AG04450 (cell line): ENCODE results near the gene REEP3. TPM values are rescaled to one million over a fixed set of nuclear protein-coding genes. Genes with fewer than 3 reads are reported as not detected.

ENCODE experiments used
- CTCF ChIA-PET: fragments of 300-600, 350-600 bp; formaldehyde crosslinking; extraction: SDS; loops from one replicate; lab custom pipeline; 2022; ENCODE audit warnings: antibody characterized with exemption, inconsistent platforms; lab: Charles Lee
- POLR2A ChIA-PET: fragments of 350-600 bp; formaldehyde crosslinking; extraction: SDS; loops from one replicate; lab custom pipeline; 2021; ENCODE audit warnings: antibody characterized with exemption, inconsistent platforms; lab: Yijun Ruan, JAX
- DNase-seq: peaks from one replicate; pipeline ENCODE4 v3.0.0-alpha.2; 2011; ENCODE audit warnings: low read depth, low spot score
- H3K27ac ChIP-seq: one replicate; pipeline ENCODE4 v1.5.1; 2012; ENCODE audit warnings: low read depth, low read length, control low read depth
- H3K27me3 ChIP-seq: one replicate; pipeline ENCODE4 v1.6.0; 2012; ENCODE audit warnings: low read length; ENCODE audit not compliant: control insufficient read depth, insufficient read depth
- H3K4me3 ChIP-seq: 2 replicates; pipeline ENCODE4 v1.5.1; 2011; ENCODE audit warnings: mild to moderate bottlenecking, low read depth, low read length, control low read depth
- H3K9me3 ChIP-seq: 2 replicates; pipeline ENCODE4 v1.5.1; 2012; ENCODE audit warnings: low read length; ENCODE audit not compliant: control insufficient read depth, insufficient read depth
- CTCF ChIP-seq: IDR thresholded peaks from 2 replicates; pipeline ENCODE4 v1.5.1; 2011; ENCODE audit warnings: low read depth, low read length, control low read depth, inconsistent platforms
- polyA plus RNA-seq: library from polyadenylated mRNA; depleted of rRNA; stranded (reverse); fragments of >200 nt; gene quantifications from 2 replicates; pipeline ENCODE4 v1.2.3, GENCODE V29; 2011

Gene REEP3
- polyA plus RNA-seq, 1 experiment, result 36.5 TPM

GRCh38 chr10:63515002-63515763 is 6.0 kb upstream of the REEP3 start:
- Histone ChIP-seq H3K4me3 (no peak overlapping the region; the same call in 1 of the 2 replicates), H3K27me3 (no peaks in the 10 kb centered on the region), H3K27ac (peak overlapping the region; percentile 77), H3K9me3 (peaks cover 4% of the 10 kb centered on the region; the same call in 1 of the 2 replicates)
- ChIA-PET CTCF (interaction anchor here (0.6 to 1.8 kb wide), 4 partner anchors 9 to 348 kb away, joined by 3 to 5 read pairs (median 4); no protein-coding TSS in a partner anchor), POLR2A (no interaction called here)
- no peak for DNase-seq
- no peak for TF ChIP-seq CTCF

- no peak for DNase-seq
- Histone ChIP-seq H3K27me3 (no peaks in the 10 kb centered on the region), H3K27ac (no peak overlapping the region), H3K4me3 (no peak overlapping the region), H3K9me3 (peaks cover 10% of the 10 kb centered on the region)
- ChIA-PET POLR2A (no interaction called here), CTCF (interaction anchor here (1.8 kb wide), 1 partner anchor 10 kb away, joined by 5 read pairs; no protein-coding TSS in a partner anchor)
- TF ChIP-seq CTCF, result no peak
Measured at GRCh38 chr10:63516207-63516606, 5.0 kb upstream of the REEP3 start.

GRCh38 chr10:63518690-63519288 is 2.4 kb upstream of the REEP3 start:
- no peaks in the 10 kb centered on the region for H3K27me3 ChIP-seq
- POLR2A ChIA-PET, result no interaction called here
- peaks cover 6% of the 10 kb centered on the region for H3K9me3 ChIP-seq
- no peak for TF ChIP-seq CTCF
- CTCF ChIA-PET, result interaction anchor here (0.8 kb wide), 1 partner anchor 352 kb away, joined by 4 read pairs; no protein-coding TSS in a partner anchor
- H3K27ac ChIP-seq, result no peak overlapping the region
- no peak overlapping the region for H3K4me3 ChIP-seq
- no peak for DNase-seq

GRCh38 chr10:63521416-63522276 is 445 bp downstream of the REEP3 start:
- Histone ChIP-seq H3K27ac (peak overlapping the region; percentile 95), H3K9me3 (peaks cover 6% of the 10 kb centered on the region), H3K27me3 (no peaks in the 10 kb centered on the region), H3K4me3 (peak overlapping the region; percentile 84)
- no peak for TF ChIP-seq CTCF
- peak; percentile 29 for DNase-seq
- CTCF ChIA-PET, result interaction anchor here (1.8 to 1.9 kb wide), 2 partner anchors 198 to 355 kb away, joined by 6 to 9 read pairs; no protein-coding TSS in a partner anchor
- POLR2A ChIA-PET, result interaction anchor here (0.6 to 1.3 kb wide), 7 partner anchors 16 to 254 kb away, joined by 3 to 6 read pairs (median 4); no protein-coding TSS in a partner anchor
